Skeletal muscle tissue (tissue), 5 donors: Measurements from ENCODE around the gene TRAF4. TPM values are rescaled to one million over a fixed set of nuclear protein-coding genes. Genes with fewer than 3 reads are reported as not detected.
"Not testable (repeated sequence)": the region's sequence is repeated elsewhere in the genome, so short reads cannot be mapped to it uniquely, and the experiment has no call there.

Experiments
- H3K27ac ChIP-seq: one replicate; pipeline ENCODE4 v1.7.0; 2013; ENCODE audit warnings: mild to moderate bottlenecking, low read depth, low read length, inconsistent platforms
- H3K27me3 ChIP-seq, 3 donors: one replicate each; pipeline ENCODE4 v1.7.0; 2013; ENCODE audit warnings: low read length in 3 of 3; ENCODE audit not compliant: control insufficient read depth in 3 of 3, insufficient read depth in 3 of 3
- H3K36me3 ChIP-seq, 3 donors: one replicate each; pipeline ENCODE4 v1.7.0; 2013; ENCODE audit warnings: low read length in 3 of 3; ENCODE audit not compliant: control insufficient read depth in 3 of 3, insufficient read depth in 3 of 3
- H3K4me1 ChIP-seq, 3 donors: one replicate each; pipeline ENCODE4 v1.7.0; 2013; ENCODE audit warnings: low read length in 3 of 3, mild to moderate bottlenecking in 3 of 3; ENCODE audit not compliant: control insufficient read depth in 3 of 3, insufficient read depth in 3 of 3
- H3K4me3 ChIP-seq, 3 donors: one replicate each; pipeline ENCODE4 v1.7.0; 2013; ENCODE audit warnings: low read length in 3 of 3
- H3K9ac ChIP-seq, 3 donors: one replicate each; pipeline ENCODE4 v1.7.0; 2013; ENCODE audit warnings: low read length in 3 of 3, mild to moderate bottlenecking in 3 of 3, moderate library complexity in 2 of 3, low read depth in 1 of 3
- H3K9me3 ChIP-seq, 3 donors: one replicate each; pipeline ENCODE4 v1.7.0; 2013; ENCODE audit warnings: low read length in 3 of 3; ENCODE audit not compliant: control insufficient read depth in 3 of 3
- small RNA-seq: library from RNA; depleted of rRNA; stranded (forward); fragments of <200 nt; gene quantifications from one replicate; pipeline ENCODE3, GENCODE V24; 2014
- total RNA-seq: library from RNA; depleted of rRNA; stranded (reverse); fragments of >200 nt; gene quantifications from one replicate; pipeline ENCODE4 v1.2.3, GENCODE V29; 2014
- donor health status: Osteomylitis.

Gene TRAF4
- total RNA-seq, 1 donor from 2014 or later: 26.1 TPM

- H3K4me1 ChIP-seq: not testable (repeated sequence)
These were observed 35.8 kb downstream of the TRAF4 start for GRCh38 chr17:28779601-28780000.

GRCh38 chr17:28783161-28783560 is 39.4 kb downstream of the TRAF4 start:
- no peaks in the 10 kb centered on the region for H3K9me3 ChIP-seq
- H3K4me1 ChIP-seq: peaks cover 0 to under 1% (median 0%) of the 10 kb centered on the region in 3 donors
- no peaks in the 10 kb centered on the region for H3K36me3 ChIP-seq
- no peak overlapping the region for H3K9ac ChIP-seq
- H3K27me3 ChIP-seq: no peaks in the 10 kb centered on the region
- H3K27ac ChIP-seq: no peak overlapping the region
- no peak overlapping the region for H3K4me3 ChIP-seq

More at GRCh38 chr17:28779601-28780000, 35.8 kb downstream of the TRAF4 start:
- H3K9me3 ChIP-seq, H3K36me3 ChIP-seq, H3K4me3 ChIP-seq, H3K27ac ChIP-seq, H3K27me3 ChIP-seq, H3K9ac ChIP-seq: not testable (repeated sequence)

GRCh38 chr17:28788100-28788499 is 44.3 kb downstream of the TRAF4 start:
- Histone ChIP-seq H3K9me3 (no peaks in the 10 kb centered on the region), H3K4me3 (no peak overlapping the region), H3K4me1 (no peaks in the 10 kb centered on the region), H3K27me3 (no peaks in the 10 kb centered on the region), H3K9ac (no peak overlapping the region), H3K27ac (no peak overlapping the region), H3K36me3 (no peaks in the 10 kb centered on the region)

GRCh38 chr17:28792877-28793661 is 49.3 kb downstream of the TRAF4 start:
- Histone ChIP-seq H3K9me3 (no peaks in the 10 kb centered on the region), H3K27ac (no peak overlapping the region), H3K4me1 (peaks cover 0 to 5% (median 3%) of the 10 kb centered on the region in 3 donors), H3K9ac (no peak overlapping the region), H3K36me3 (no peaks in the 10 kb centered on the region), H3K4me3 (no peak overlapping the region), H3K27me3 (no peaks in the 10 kb centered on the region)

GRCh38 chr17:28794846-28795441 is 51.1 kb downstream of the TRAF4 start:
- not testable (repeated sequence) for H3K27me3 ChIP-seq, H3K4me1 ChIP-seq, H3K9me3 ChIP-seq, H3K27ac ChIP-seq, H3K36me3 ChIP-seq, H3K4me3 ChIP-seq, H3K9ac ChIP-seq

- H3K27me3 ChIP-seq: no peaks in the 10 kb centered on the region
- H3K36me3 ChIP-seq: no peaks in the 10 kb centered on the region
- no peak overlapping the region for H3K27ac ChIP-seq
- peaks cover 0 to 5% (median 3%) of the 10 kb centered on the region in 3 donors for H3K4me1 ChIP-seq
- no peak overlapping the region for H3K4me3 ChIP-seq
- no peak overlapping the region for H3K9ac ChIP-seq
- H3K9me3 ChIP-seq: no peaks in the 10 kb centered on the region
These were observed 52.3 kb downstream of the TRAF4 start for GRCh38 chr17:28796062-28796461.

Small RNA genes lying within 50 kb of the gene (small RNA-seq; reads per million reads assigned to genes)
- gene SNORD42A (not detected), gene SNORD42B (not detected), gene SNORD4A (not detected), gene SNORD4B (not detected)

Other genes with a start within 250 kb of the TRAF4 start
- not detected for gene FOXN1, start 237.7 kb upstream of the TRAF4 start, total RNA-seq
- 5.7 TPM for gene UNC119, start 191.4 kb upstream of the TRAF4 start, total RNA-seq
- gene PIGS, start 172.5 kb upstream of the TRAF4 start, total RNA-seq: 19.3 TPM
- gene ALDOC, start 167.1 kb upstream of the TRAF4 start, total RNA-seq: 4.7 TPM
- 5.7 TPM for gene SPAG5, start 145.0 kb upstream of the TRAF4 start, total RNA-seq
- 3.7 TPM for gene RSKR, start 129.8 kb upstream of the TRAF4 start, total RNA-seq
- gene BLTP2, start 98.9 kb upstream of the TRAF4 start, total RNA-seq: 80.4 TPM
- gene SDF2, start 82.1 kb upstream of the TRAF4 start, total RNA-seq: 41.2 TPM
- 36.5 TPM for gene SUPT6H, start 81.8 kb upstream of the TRAF4 start, total RNA-seq
- 0.52 TPM for gene PROCA1, start 32.1 kb upstream of the TRAF4 start, total RNA-seq
- 44.9 TPM for gene RAB34, start 26.1 kb upstream of the TRAF4 start, total RNA-seq
- 880 TPM for gene RPL23A, start 24.0 kb upstream of the TRAF4 start, total RNA-seq
- 1.6 TPM for gene TLCD1, start 17.8 kb upstream of the TRAF4 start, total RNA-seq
- gene NEK8, start 15.2 kb upstream of the TRAF4 start, total RNA-seq: 0.52 TPM
- 6.3 TPM for gene FAM222B, start 98.8 kb downstream of the TRAF4 start, total RNA-seq
- gene ERAL1, start 111.0 kb downstream of the TRAF4 start, total RNA-seq: 19.3 TPM
- gene FLOT2, start 153.7 kb downstream of the TRAF4 start, total RNA-seq: 25.6 TPM
- gene DHRS13, start 159.1 kb downstream of the TRAF4 start, total RNA-seq: 5.7 TPM
- gene PHF12, start 207.5 kb downstream of the TRAF4 start, total RNA-seq: 8.9 TPM